ENCODE results near the gene GBX1.

- TF ChIP-seq CTCF (IDR thresholded peaks at IDR 0.05) (no peak), POLR2AphosphoS5 (IDR thresholded peaks at IDR 0.05) (no peak), POLR2A (IDR thresholded peaks at IDR 0.05) (no peak)
Observed at GRCh38 chr7:151103973-151104372, 63.5 kb downstream of the GBX1 start.

Measured in suprapubic skin (tissue), 4 donors.